Natural killer cell (primary cell): Measurements from ENCODE around the gene PCDHB15. TPM values are rescaled to one million over a fixed set of nuclear protein-coding genes. Genes with fewer than 3 reads are reported as not detected.
"Not testable (repeated sequence)": the region's sequence is repeated elsewhere in the genome, so short reads cannot be mapped to it uniquely, and the experiment has no call there.

Experiments used
- ATAC-seq, 3 donors: fragments of 150-1000 bp in 2 of 3; fragments of 200-7000 bp in 1 of 3; cut with Tn5 transposase; 1 replicate in 1 of 3; 2 replicates in 2 of 3; pipeline ENCODE4 v1.10.0; 2021; ENCODE audit warnings: mild to moderate bottlenecking in 2 of 3, moderate library complexity in 2 of 3
- DNase-seq, 2 donors: peaks; one replicate each; pipeline versions ENCODE4 v3.0.0 to v3.0.0-alpha.2; 2013 to 2021; ENCODE audit warnings: mixed read lengths in 1 of 2
- H3K27ac ChIP-seq: one replicate; pipeline ENCODE4 v1.5.1; 2013; ENCODE audit warnings: mild to moderate bottlenecking, low read length
- H3K27me3 ChIP-seq: one replicate; pipeline ENCODE4 v1.6.1; 2013; ENCODE audit warnings: low read length; ENCODE audit not compliant: control insufficient read depth, insufficient read depth
- H3K36me3 ChIP-seq: one replicate; pipeline ENCODE4 v1.6.1; 2013; ENCODE audit warnings: low read length; ENCODE audit not compliant: control insufficient read depth, insufficient read depth
- H3K4me1 ChIP-seq: one replicate; pipeline ENCODE4 v1.6.1; 2013; ENCODE audit warnings: low read length; ENCODE audit not compliant: control insufficient read depth, insufficient read depth
- H3K4me3 ChIP-seq: one replicate; pipeline ENCODE4 v1.5.1; 2013; ENCODE audit warnings: low read length
- H3K9me3 ChIP-seq: one replicate; pipeline ENCODE4 v1.6.1; 2013; ENCODE audit warnings: low read length; ENCODE audit not compliant: control insufficient read depth, insufficient read depth
- H3K27ac Mint-ChIP-seq, 2 donors: one replicate each; pipeline ENCODE4 v1.8.0; 2022; ENCODE audit warnings: mild to moderate bottlenecking in 2 of 2, mixed read lengths in 2 of 2, moderate library complexity in 1 of 2
- H3K27me3 Mint-ChIP-seq, 2 donors: one replicate each; pipeline ENCODE4 v1.8.0; 2022; ENCODE audit warnings: low read depth in 2 of 2, mixed read lengths in 2 of 2
- H3K36me3 Mint-ChIP-seq: one replicate; pipeline ENCODE4 v1.8.0; 2022; ENCODE audit warnings: mixed read lengths
- H3K4me1 Mint-ChIP-seq, 2 donors: one replicate each; pipeline ENCODE4 v1.8.0; 2022; ENCODE audit warnings: mixed read lengths in 2 of 2
- H3K4me3 Mint-ChIP-seq: one replicate; pipeline ENCODE4 v1.8.0; 2022; ENCODE audit warnings: mild to moderate bottlenecking, moderate library complexity, mixed read lengths
- H3K9me3 Mint-ChIP-seq, 2 donors: one replicate each; pipeline ENCODE4 v1.8.0; 2022; ENCODE audit warnings: mixed read lengths in 2 of 2
- WGBS: methylation state at CpG from one replicate; pipeline ENCODE4 v1.1.7; 2013; ENCODE audit warnings: missing lambda C conversion rate; ENCODE audit not compliant: insufficient coverage; 5-methylcytosine and 5-hydroxymethylcytosine counted together
- intact Hi-C: fragments of 100-400 bp; cut with micrococcal nuclease; formaldehyde crosslinking; loops from one replicate; pipeline ENCODE4 v1.14.2; 2022
- total RNA-seq, 4 donors: library from RNA; stranded (reverse); fragments of 120-200 nt in 1 of 4; gene quantifications; one replicate each; pipeline versions ENCODE4 v1.2.3 to v1.2.4, GENCODE V29; 2013 to 2022
- TF ChIP-seq, protein P1 (sequence below): fragments of 200-600 bp; IDR thresholded peaks from one replicate; pipeline ENCODE4 v1.8.0; 2022; ENCODE audit warnings: antibody characterized with exemption

Gene PCDHB15
- total RNA-seq, 3 donors from 2014 or later (not counting 1 experiment from before 2014, with no cell fraction given), result not detected

GRCh38 chr5:141208478-141208877 is 36.7 kb upstream of the PCDHB15 start, which contains the start of gene PCDHB12:
PCDHB12 (plus strand) TSS chr5:141208719; CDS start chr5:141208908, 189 bp downstream.
- Mint-ChIP-seq H3K36me3 (no peaks in the 10 kb centered on the region), H3K9me3 (no peaks in the 10 kb centered on the region), H3K27ac (no peak within 1 kb of the TSS), H3K4me3 (no peak within 1 kb of the TSS), H3K4me1 (no peaks in the 10 kb centered on the region), H3K27me3 (peaks cover 9 to 30% of the 10 kb centered on the region in 2 donors)
- Histone ChIP-seq H3K4me1 (no peaks in the 10 kb centered on the region), H3K36me3 (no peaks in the 10 kb centered on the region), H3K27me3 (peaks cover 12% of the 10 kb centered on the region), H3K27ac (no peak within 1 kb of the TSS), H3K4me3 (no peak within 1 kb of the TSS), H3K9me3 (no peaks in the 10 kb centered on the region)
- TF ChIP-seq, protein P1, sequence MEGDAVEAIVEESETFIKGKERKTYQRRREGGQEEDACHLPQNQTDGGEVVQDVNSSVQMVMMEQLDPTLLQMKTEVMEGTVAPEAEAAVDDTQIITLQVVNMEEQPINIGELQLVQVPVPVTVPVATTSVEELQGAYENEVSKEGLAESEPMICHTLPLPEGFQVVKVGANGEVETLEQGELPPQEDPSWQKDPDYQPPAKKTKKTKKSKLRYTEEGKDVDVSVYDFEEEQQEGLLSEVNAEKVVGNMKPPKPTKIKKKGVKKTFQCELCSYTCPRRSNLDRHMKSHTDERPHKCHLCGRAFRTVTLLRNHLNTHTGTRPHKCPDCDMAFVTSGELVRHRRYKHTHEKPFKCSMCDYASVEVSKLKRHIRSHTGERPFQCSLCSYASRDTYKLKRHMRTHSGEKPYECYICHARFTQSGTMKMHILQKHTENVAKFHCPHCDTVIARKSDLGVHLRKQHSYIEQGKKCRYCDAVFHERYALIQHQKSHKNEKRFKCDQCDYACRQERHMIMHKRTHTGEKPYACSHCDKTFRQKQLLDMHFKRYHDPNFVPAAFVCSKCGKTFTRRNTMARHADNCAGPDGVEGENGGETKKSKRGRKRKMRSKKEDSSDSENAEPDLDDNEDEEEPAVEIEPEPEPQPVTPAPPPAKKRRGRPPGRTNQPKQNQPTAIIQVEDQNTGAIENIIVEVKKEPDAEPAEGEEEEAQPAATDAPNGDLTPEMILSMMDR, result no peak
- DNase-seq (peak in 1 of 2 donors; percentile 4), ATAC-seq (no peak)
- intact Hi-C loops, result no loop called here
- WGBS, result 31% methylated on average over 9 of the region's 11 CpGs

GRCh38 chr5:141210281-141210680 is 34.9 kb upstream of the PCDHB15 start:
- H3K4me3 Mint-ChIP-seq, DNase-seq, H3K9me3 Mint-ChIP-seq, H3K27ac Mint-ChIP-seq, H3K36me3 Mint-ChIP-seq, H3K27ac ChIP-seq, intact Hi-C loops, H3K4me1 ChIP-seq, ATAC-seq, H3K4me1 Mint-ChIP-seq, H3K4me3 ChIP-seq, H3K36me3 ChIP-seq, H3K9me3 ChIP-seq: not testable (repeated sequence)
- WGBS, result 38% methylated on average over 26 of the region's 39 CpGs
- peaks cover 9 to 38% of the 10 kb centered on the region in 2 donors for H3K27me3 Mint-ChIP-seq
- peaks cover 12% of the 10 kb centered on the region for H3K27me3 ChIP-seq

DNA sequence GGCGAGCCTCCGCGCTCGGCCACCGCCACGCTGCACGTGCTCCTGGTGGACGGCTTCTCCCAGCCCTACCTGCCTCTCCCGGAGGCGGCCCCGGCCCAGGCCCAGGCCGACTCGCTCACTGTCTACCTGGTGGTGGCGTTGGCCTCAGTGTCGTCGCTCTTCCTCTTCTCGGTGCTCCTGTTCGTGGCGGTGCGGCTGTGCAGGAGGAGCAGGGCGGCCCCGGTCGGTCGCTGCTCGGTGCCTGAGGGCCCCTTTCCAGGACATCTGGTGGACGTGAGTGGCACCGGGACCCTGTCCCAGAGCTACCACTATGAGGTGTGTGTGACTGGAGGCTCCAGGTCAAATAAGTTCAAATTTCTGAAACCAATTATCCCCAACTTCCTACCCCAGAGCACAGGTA is 34.3 kb upstream of the PCDHB15 start:
- H3K36me3 Mint-ChIP-seq, H3K9me3 Mint-ChIP-seq, intact Hi-C loops, H3K27ac Mint-ChIP-seq, H3K9me3 ChIP-seq, H3K27ac ChIP-seq, H3K36me3 ChIP-seq, DNase-seq, H3K4me1 ChIP-seq, H3K4me3 ChIP-seq, H3K4me1 Mint-ChIP-seq, H3K4me3 Mint-ChIP-seq, ATAC-seq: not testable (repeated sequence)
- 28% methylated on average over 21 of the region's 27 CpGs for WGBS
- H3K27me3 ChIP-seq, result peaks cover 12% of the 10 kb centered on the region
- peaks cover 9 to 38% of the 10 kb centered on the region in 2 donors for H3K27me3 Mint-ChIP-seq

- H3K4me1 Mint-ChIP-seq, H3K9me3 ChIP-seq, H3K27me3 ChIP-seq, H3K27ac Mint-ChIP-seq, H3K36me3 Mint-ChIP-seq, ATAC-seq, H3K36me3 ChIP-seq, H3K27ac ChIP-seq, H3K9me3 Mint-ChIP-seq, H3K4me1 ChIP-seq, H3K4me3 ChIP-seq, H3K4me3 Mint-ChIP-seq, intact Hi-C loops: not testable (repeated sequence)
- 14% methylated on average over 12 of the region's 18 CpGs for WGBS
- DNase-seq, result peak in 1 of 2 donors; percentile 53
- peaks cover 9 to 33% of the 10 kb centered on the region in 2 donors for H3K27me3 Mint-ChIP-seq
Observed at GRCh38 chr5:141213656-141214339, 31.4 kb upstream of the PCDHB15 start, which contains the start of gene PCDHB13. PCDHB13 (plus strand) TSS chr5:141213919; CDS start chr5:141214124, 205 bp downstream.

- H3K9me3 ChIP-seq, H3K36me3 Mint-ChIP-seq, H3K4me3 Mint-ChIP-seq, H3K9me3 Mint-ChIP-seq, H3K4me1 Mint-ChIP-seq, H3K4me1 ChIP-seq, H3K27ac ChIP-seq, H3K4me3 ChIP-seq, H3K27me3 ChIP-seq, intact Hi-C loops, H3K27ac Mint-ChIP-seq, H3K36me3 ChIP-seq, DNase-seq, ATAC-seq: not testable (repeated sequence)
- peaks cover 4 to 29% of the 10 kb centered on the region in 2 donors for H3K27me3 Mint-ChIP-seq
- WGBS, result 63% methylated on average over 7 of the region's 12 CpGs
Observed at GRCh38 chr5:141214583-141214982, 30.6 kb upstream of the PCDHB15 start.

DNA sequence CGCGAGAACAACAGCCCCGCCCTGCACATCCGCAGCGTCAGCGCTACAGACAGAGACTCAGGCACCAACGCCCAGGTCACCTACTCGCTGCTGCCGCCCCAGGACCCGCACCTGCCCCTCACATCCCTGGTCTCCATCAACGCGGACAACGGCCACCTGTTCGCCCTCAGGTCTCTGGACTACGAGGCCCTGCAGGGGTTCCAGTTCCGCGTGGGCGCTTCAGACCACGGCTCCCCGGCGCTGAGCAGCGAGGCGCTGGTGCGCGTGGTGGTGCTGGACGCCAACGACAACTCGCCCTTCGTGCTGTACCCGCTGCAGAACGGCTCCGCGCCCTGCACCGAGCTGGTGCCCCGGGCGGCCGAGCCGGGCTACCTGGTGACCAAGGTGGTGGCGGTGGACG is 29.7 kb upstream of the PCDHB15 start:
- H3K27me3 ChIP-seq, H3K4me1 Mint-ChIP-seq, H3K4me3 Mint-ChIP-seq, H3K36me3 Mint-ChIP-seq, H3K27ac Mint-ChIP-seq, H3K9me3 Mint-ChIP-seq, H3K27ac ChIP-seq, H3K9me3 ChIP-seq, H3K4me1 ChIP-seq, ATAC-seq, DNase-seq, intact Hi-C loops, H3K36me3 ChIP-seq, H3K4me3 ChIP-seq: not testable (repeated sequence)
- peaks cover 0 to 31% of the 10 kb centered on the region in 2 donors for H3K27me3 Mint-ChIP-seq
- 41% methylated on average over 28 of the region's 40 CpGs for WGBS

GRCh38 chr5:141216035-141216434 is 29.2 kb upstream of the PCDHB15 start:
- intact Hi-C loops, H3K4me1 Mint-ChIP-seq, H3K9me3 ChIP-seq, DNase-seq, H3K27me3 ChIP-seq, H3K27ac ChIP-seq, H3K4me1 ChIP-seq, H3K27ac Mint-ChIP-seq, ATAC-seq, H3K36me3 Mint-ChIP-seq, H3K36me3 ChIP-seq, H3K9me3 Mint-ChIP-seq, H3K4me3 Mint-ChIP-seq, H3K4me3 ChIP-seq: not testable (repeated sequence)
- WGBS, result 45% methylated on average over 15 of the region's 26 CpGs
- peaks cover 0 to 29% of the 10 kb centered on the region in 2 donors for H3K27me3 Mint-ChIP-seq
